GM21786 (cell line): Measurements from ENCODE around the gene RGS6.
"Not testable (repeated sequence)": the region's sequence is repeated elsewhere in the genome, so short reads cannot be mapped to it uniquely, and the experiment has no call there.

Experiments
- ATAC-seq: cut with Tn5 transposase; IDR thresholded peaks from one replicate; pipeline ENCODE4 v1.9.1; 2021; ENCODE audit not compliant: unreplicated experiment

Gene RGS6

DNA sequence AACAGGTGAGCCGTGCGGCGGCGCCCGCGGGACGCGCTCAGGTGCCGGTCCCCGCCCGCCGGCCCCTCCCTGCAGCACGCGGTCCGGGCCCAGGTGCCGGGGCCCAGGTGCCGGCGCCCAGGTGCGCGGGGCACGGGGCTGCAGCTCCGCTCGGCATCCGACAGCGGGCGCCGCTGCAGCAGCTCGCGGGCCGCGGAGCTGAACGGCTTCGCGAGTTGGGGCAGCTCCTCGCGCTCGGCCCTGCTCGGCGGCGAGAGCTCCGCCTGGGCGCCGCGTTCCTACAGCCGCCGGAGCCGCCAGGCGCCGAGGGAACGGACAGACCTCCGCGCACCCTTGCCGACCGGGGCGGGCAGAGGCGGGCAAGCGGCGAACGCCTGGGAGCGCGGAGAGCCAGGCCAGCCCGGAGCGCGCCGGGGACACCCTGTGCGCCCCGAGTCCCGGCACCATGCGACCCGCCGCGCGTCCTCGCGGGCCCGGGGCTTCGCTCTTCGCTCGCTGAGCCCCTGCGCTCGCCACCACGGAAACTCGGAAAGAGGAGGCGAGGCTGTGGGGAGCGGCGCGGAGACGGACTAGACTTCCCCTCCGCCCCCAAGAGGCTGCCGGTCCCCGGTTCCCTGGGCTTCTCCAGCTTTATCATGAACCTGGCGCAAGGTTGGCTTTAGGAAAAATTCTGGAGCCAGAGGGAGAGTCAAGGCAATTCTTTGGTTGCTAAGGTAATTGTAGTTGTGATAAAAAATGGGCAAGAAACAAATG lies at the start of gene RGS6:
RGS6 (plus strand) TSS at position 201 of the 753 bp plus-strand sequence.
- no peak for ATAC-seq

- ATAC-seq = no peak
Observed at GRCh38 chr14:71883094-71883493, 49.1 kb upstream of the RGS6 start.

GRCh38 chr14:71885301-71885700 lies 46.9 kb upstream of the RGS6 start:
- ATAC-seq = no peak

GRCh38 chr14:71887802-71888201 lies 44.4 kb upstream of the RGS6 start:
- ATAC-seq = not testable (repeated sequence)

DNA sequence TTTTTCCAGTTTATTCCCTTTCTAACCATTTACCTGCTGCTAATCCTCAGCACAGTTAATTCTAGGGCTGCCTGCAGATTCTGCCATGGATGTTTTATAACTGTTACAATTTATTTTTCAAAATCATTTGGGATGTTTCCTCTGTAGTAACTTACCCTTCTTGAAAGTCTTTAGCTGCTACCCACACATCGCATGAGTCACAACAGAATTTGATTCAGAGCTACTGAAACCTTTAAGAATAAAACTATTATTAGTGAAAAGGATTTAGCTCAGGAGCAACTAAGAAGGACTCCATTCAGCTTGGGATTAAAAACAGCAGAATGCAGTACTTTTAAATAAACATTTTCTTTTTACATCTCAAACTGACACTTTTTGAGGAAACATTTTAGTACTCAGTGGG lies 41.7 kb upstream of the RGS6 start:
- ATAC-seq = no peak

- no peak for ATAC-seq
Observed at GRCh38 chr14:71891185-71891584, 41.0 kb upstream of the RGS6 start.

GRCh38 chr14:71891970-71892369 lies 40.3 kb upstream of the RGS6 start:
- ATAC-seq = no peak

DNA sequence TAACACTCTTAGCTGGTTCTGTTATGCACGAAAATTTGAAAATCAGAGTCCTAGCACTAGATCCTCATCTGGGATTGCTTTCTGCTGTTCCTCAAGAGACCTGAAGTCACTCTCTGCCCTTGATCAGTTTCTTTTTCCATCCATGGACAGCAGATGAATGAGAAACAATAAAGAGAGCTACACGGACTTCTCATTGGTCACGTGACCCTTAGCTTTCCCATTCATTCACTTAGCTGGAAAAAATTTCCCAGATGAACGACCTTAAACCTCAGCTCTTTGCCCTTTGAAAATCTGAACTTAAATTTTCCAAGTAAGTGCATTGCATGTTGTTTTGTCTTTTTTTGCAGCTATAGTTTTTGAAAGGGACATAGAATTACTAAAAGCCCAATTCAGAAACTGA lies 27.2 kb upstream of the RGS6 start:
- no peak for ATAC-seq

DNA sequence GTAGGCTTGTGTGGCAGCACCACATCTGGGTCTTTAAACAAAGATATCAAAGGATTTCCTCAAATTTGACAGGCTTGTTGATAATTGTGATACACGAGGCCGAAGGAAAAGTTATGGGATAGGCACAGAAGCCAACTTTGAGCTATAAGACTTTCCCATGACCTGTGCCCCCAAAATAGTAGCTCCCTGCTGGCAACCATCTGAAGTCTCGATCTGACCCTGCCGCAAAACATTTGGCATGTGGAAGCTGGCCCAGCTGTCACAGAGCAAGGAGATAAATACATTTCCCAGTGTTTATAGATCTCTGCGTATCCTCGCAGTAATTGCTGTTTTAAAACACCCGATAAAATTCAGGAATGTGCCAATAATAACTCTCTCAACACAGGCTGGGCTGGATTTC lies 26.4 kb upstream of the RGS6 start:
- no peak for ATAC-seq

- ATAC-seq = no peak
Observed at GRCh38 chr14:71907793-71908515, 24.3 kb upstream of the RGS6 start.

GRCh38 chr14:71911669-71912068 lies 20.6 kb upstream of the RGS6 start:
- ATAC-seq = no peak

DNA sequence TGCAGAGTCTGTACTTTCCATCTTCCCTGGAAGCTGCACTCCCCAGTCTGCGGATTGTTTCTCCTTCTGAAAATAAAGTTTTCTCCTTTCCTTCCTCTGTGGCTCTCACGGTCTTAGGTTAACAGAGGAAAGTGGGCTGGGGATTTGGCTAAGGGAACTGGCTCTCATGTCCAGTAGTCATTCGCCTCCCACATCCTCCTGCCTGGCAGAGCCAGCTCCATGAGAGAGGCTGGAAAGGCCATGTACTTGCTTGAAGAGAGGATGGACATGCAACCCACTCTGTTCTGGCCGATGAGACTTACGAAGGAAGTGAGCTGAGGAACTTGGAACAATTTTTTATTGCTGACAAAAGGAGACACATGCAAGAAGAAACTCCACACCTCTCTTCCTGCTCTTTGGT lies 18.9 kb upstream of the RGS6 start:
- no peak for ATAC-seq

DNA sequence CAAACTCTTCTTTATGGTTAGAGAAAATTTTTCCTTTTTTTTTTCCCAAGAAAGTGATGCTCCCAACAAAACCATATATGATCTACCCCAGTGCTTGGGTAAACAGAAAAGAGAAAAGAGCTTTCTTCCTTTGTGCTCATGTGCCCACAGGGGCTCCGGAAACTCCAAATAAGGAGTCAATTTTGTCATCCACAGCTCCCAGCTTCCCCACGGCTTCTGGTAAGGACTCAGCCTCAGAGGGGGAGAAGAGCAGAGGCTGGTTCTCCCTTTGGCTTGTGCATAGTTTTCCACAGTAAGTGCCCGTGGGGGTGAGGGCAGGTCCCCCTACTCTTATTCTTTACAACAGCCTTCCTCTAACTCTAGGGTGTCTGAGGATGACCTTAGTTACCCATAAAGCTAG lies 13.3 kb upstream of the RGS6 start:
- no peak for ATAC-seq

GRCh38 chr14:71923513-71923912 lies 8.7 kb upstream of the RGS6 start:
- no peak for ATAC-seq

- no peak for ATAC-seq
Observed at GRCh38 chr14:71931492-71932228, 569 bp upstream of the RGS6 start.

DNA sequence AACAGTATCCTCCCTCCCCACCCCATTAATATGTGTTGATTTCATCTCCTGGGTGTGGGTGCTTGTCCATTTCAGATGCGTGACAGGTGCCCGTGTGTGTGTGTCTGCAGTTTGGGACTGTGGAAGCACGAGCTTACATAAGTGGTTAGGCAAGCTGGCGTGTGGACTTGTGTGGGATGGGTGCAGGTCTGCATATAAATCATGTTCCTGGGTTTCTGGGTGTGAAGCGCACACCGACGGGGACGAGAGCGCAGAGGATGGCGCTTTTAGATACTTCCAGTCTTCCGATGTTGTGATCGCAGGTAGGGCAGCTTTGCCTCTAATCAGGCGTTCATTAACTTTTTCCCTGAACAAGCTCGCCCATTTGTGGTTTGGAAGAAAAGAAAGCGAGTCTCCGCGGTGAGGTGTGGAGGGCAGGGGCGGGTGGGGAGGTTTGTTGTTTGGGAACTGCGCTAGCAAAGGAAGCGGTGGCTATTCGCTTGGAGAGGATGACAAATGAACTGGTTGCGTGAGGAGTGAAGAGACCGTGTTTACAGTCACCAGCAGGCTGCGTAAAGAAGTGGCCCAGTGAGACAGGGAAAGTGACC lies 865 bp downstream of the RGS6 start:
- no peak for ATAC-seq

DNA sequence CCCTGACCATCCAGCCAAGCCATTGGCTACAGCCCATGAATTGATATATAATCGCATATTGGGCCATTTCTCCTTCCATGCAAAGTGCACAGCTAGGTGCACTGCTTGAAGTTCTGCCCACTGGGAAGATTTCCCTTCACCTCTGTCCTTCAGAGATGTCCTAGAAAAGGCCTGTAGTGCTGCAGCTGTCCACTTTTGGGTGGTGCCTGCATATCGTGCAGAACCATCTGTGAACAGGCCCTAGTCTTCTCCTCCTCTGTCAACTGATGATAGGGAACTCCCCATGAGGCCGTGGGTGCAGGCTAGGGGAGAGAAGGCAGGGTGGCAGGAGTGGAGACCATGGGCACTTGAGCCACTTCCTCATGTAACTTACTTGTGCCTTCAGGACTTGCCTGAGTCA lies 6.0 kb downstream of the RGS6 start:
- not testable (repeated sequence) for ATAC-seq

DNA sequence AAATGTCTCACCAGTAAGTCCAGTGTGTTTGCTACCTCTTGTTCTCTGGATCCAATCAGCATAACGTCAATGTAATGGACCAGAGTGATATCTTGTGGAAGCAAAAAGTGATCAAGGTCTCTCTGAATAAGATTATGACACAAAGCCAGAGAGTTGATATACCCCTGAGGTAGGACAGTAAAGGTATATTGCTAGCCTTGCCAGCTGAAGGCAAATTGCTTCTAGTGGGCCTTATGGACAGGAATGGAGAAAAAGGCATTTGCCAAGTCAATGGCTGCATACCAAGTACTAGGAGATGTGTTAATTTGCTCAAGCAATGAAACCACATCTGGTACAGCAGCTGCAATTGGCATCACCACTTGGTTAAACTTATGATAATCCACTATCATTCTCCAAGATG lies 7.1 kb downstream of the RGS6 start:
- ATAC-seq = not testable (repeated sequence)

DNA sequence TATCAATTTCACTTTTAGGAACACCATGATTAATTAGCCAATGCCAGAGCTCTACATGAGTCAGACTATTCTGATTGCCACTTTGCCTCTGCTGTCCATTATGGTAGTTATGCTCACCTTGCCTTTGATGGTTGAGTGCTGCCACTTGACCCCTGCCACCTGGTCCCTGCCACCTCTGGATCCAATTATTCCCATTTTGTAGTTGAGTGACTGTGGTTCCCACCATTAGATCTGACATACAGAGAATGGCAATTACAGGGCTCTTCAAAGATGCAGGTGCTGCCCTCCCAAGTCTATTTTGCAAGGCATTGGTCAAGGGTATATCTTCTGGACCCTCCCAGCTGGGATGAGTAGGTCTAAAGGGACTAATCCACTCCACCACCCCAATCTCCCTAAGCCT lies 8.3 kb downstream of the RGS6 start:
- not testable (repeated sequence) for ATAC-seq

DNA sequence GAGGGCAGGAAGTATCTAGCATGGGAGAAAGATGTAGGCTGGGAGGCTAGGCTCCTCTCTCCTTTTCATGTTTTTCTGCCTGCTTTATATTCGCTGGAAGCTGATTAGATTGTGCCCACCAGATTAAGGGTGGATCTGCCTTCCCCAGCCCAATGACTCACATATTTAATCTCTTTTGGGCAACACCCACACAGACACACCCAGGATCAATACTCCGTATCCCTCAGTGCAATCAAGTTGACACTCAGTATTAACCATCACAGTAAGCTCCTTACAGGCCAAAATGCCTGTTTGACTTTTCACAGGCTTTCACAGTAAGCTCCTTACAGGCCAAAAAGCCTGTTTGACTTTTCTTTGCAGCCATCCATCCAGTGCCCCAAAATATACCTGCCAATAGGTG lies 9.4 kb downstream of the RGS6 start:
- not testable (repeated sequence) for ATAC-seq

DNA sequence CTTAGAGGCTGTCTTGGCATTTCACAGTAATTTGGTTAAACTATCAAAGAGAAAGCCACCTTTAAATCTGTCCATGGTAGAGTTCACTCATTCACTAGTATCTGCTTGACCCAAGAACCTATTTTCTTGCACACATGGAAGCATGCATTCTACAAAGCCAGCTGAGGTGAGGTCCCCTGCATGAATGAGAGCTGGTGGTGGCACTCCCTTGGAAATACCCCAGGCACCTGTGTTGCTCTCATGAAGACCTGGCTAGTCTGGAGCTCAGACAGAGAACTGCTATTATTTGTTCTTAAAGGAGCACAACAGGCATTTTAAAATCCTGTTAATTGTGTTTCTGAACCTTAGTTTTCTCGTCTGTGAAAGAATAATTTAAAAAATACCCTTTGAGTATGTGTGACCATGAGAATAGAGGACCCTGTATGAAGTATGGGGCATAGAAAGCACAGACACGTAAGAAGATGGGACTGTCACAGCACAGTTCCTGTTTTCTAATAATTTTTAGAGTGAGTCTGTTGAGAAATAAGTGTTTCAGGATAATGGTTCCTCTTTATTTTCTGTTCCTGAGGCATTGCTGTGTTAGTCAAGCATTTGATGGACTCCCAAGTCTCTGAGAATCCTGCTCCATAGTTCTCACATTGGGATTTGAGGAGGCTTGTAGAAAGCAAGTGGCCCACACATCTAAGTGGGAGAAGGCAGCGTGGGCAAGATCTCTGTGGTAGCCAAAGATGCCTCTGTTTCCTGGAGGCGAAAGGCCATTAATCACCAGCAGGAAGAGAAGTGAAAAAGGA lies 10.9 kb downstream of the RGS6 start:
- no peak for ATAC-seq
